PC-9 (cell line): ENCODE measurements around the gene RMI1. TPM values are rescaled to one million over a fixed set of nuclear protein-coding genes. Genes with fewer than 3 reads are reported as not detected.

Experiments
- BruUV-seq: library from RNA; stranded (reverse); fragments of 400-500 nt; replicated peaks from 2 replicates; lab custom pipeline; 2021; lab: Mats Ljungman, UMichigan
- CTCF ChIA-PET: fragments of 300-600 bp; sonication (Branson Sonifier 250); formaldehyde crosslinking; loops from one replicate; lab custom pipeline; 2022; ENCODE audit warnings: antibody characterized with exemption; lab: Charles Lee
- POLR2A ChIA-PET: fragments of 300-600 bp; sonication (Branson Sonifier 250); formaldehyde crosslinking; loops from one replicate; lab custom pipeline; 2022; ENCODE audit warnings: antibody characterized with exemption; ENCODE audit not compliant: unreplicated experiment; lab: Charles Lee
- DNase-seq, 2 experiments: peaks; one replicate each; pipeline versions ENCODE4 v3.0.0 to v3.0.0-alpha.2; 2015 to 2022; ENCODE audit warnings: mixed read lengths in 1 of 2
- H2AFZ ChIP-seq: fragments of 200-600 bp; sonication (generic); 2 replicates; pipeline ENCODE4 v1.8.1; 2017; ENCODE audit warnings: antibody characterized with exemption
- H3F3A ChIP-seq: fragments of 200-600 bp; sonication (generic); 2 replicates; pipeline ENCODE4 v1.8.1; 2017; ENCODE audit warnings: antibody characterized with exemption, mild to moderate bottlenecking, low read depth; ENCODE audit not compliant: insufficient read depth
- H3K27ac ChIP-seq: fragments of 200-600 bp; sonication (generic); 2 replicates; pipeline ENCODE4 v1.6.1; 2016; ENCODE audit warnings: mixed run types
- H3K27me3 ChIP-seq: fragments of 200-600 bp; sonication (generic); 2 replicates; pipeline ENCODE4 v1.6.1; 2016; ENCODE audit warnings: low read depth, mixed run types; ENCODE audit not compliant: insufficient read depth
- H3K36me3 ChIP-seq: fragments of 200-600 bp; sonication (generic); 2 replicates; pipeline ENCODE4 v1.6.1; 2016; ENCODE audit warnings: low read depth, mixed run types
- H3K4me1 ChIP-seq: fragments of 200-600 bp; sonication (generic); replicated peaks from 2 replicates; pipeline ENCODE4 v1.6.1; 2016; ENCODE audit warnings: mixed run types; ENCODE audit not compliant: insufficient read depth
- H3K4me2 ChIP-seq: fragments of 200-600 bp; sonication (generic); 2 replicates; pipeline ENCODE4 v1.6.1; 2017; ENCODE audit warnings: mixed run types
- H3K4me3 ChIP-seq: fragments of 200-600 bp; sonication (generic); 2 replicates; pipeline ENCODE4 v1.6.1; 2016; ENCODE audit warnings: mixed run types
- H3K79me2 ChIP-seq: fragments of 200-600 bp; sonication (generic); 2 replicates; pipeline ENCODE4 v1.6.1; 2017; ENCODE audit warnings: low read depth, mixed run types
- H3K9me2 ChIP-seq: fragments of 200-600 bp; sonication (generic); 2 replicates; pipeline ENCODE4 v1.8.1; 2017; ENCODE audit warnings: mild to moderate bottlenecking; ENCODE audit not compliant: insufficient read depth
- H3K9me3 ChIP-seq: fragments of 200-600 bp; sonication (generic); 2 replicates; pipeline ENCODE4 v1.8.1; 2016; ENCODE audit warnings: low read depth; ENCODE audit not compliant: insufficient read depth
- H4K20me1 ChIP-seq: fragments of 200-600 bp; sonication (generic); 2 replicates; pipeline ENCODE4 v1.8.1; 2017; ENCODE audit not compliant: insufficient read depth
- CTCF ChIP-seq: fragments of 200-600 bp; sonication (generic); conservative IDR thresholded peaks from 2 replicates; pipeline ENCODE4 v1.6.1; 2017; ENCODE audit warnings: mixed run types, antibody characterized with exemption, mild to moderate bottlenecking, moderate library complexity
- EZH2 ChIP-seq: fragments of 200-600 bp; sonication (generic); IDR thresholded peaks from 2 replicates; pipeline ENCODE4 v1.8.0; 2017; ENCODE audit warnings: antibody characterized with exemption, low read depth
- intact Hi-C: fragments of 100-400 bp; cut with micrococcal nuclease; formaldehyde crosslinking; loops from one replicate; pipeline ENCODE4 v1.10.0; 2022; ENCODE audit not compliant: unreplicated experiment
- total RNA-seq: library from RNA; stranded (reverse); gene quantifications from 2 replicates; pipeline ENCODE4 v1.2.3, GENCODE V29; 2021

Gene RMI1
- total RNA-seq, 1 experiment from 2014 or later: 19.2 TPM

- no TSS peak for BruUV-seq
- Histone ChIP-seq H2AFZ (no peak overlapping the region), H3K27me3 (no peaks in the 10 kb centered on the region), H3K79me2 (peaks cover 38% of the 10 kb centered on the region), H3K27ac (no peak overlapping the region), H3K4me1 (no peaks in the 10 kb centered on the region; the same call in 1 of the 2 replicates), H3K9me2 (no peaks in the 10 kb centered on the region), H3K4me3 (no peak overlapping the region), H3K9me3 (no peaks in the 10 kb centered on the region), H3F3A (peaks cover 99% of the 10 kb centered on the region), H3K36me3 (peaks cover 58% of the 10 kb centered on the region), H4K20me1 (peaks cover 74% of the 10 kb centered on the region), H3K4me2 (no peak overlapping the region)
- ChIA-PET CTCF (no interaction called here), POLR2A (no interaction called here)
- no peak for TF ChIP-seq CTCF
- TF ChIP-seq EZH2: no peak
- no peak for DNase-seq
- intact Hi-C loops: no loop called here
These were observed 11.0 kb upstream of the RMI1 start for GRCh38 chr9:83969602-83970001.

- POLR2A ChIA-PET: no interaction called here
- peaks cover 76% of the 10 kb centered on the region for H3K36me3 ChIP-seq
- no peak overlapping the region for H3K4me2 ChIP-seq
- H3K4me3 ChIP-seq: no peak overlapping the region
- peaks cover 57% of the 10 kb centered on the region for H3K79me2 ChIP-seq
- H3K9me3 ChIP-seq: no peaks in the 10 kb centered on the region
- DNase-seq: no peak
- H3K4me1 ChIP-seq: peaks cover 1% of the 10 kb centered on the region; the same call in 1 of the 2 replicates
- H3K27ac ChIP-seq: no peak overlapping the region
- H2AFZ ChIP-seq: no peak overlapping the region
- intact Hi-C loops: no loop called here
- H3F3A ChIP-seq: peaks cover 99% of the 10 kb centered on the region
- no peak for TF ChIP-seq EZH2
- H3K27me3 ChIP-seq: no peaks in the 10 kb centered on the region
- CTCF ChIA-PET: no interaction called here
- no peaks in the 10 kb centered on the region for H3K9me2 ChIP-seq
- H4K20me1 ChIP-seq: peaks cover 93% of the 10 kb centered on the region
- BruUV-seq: no TSS peak
These were observed 9.1 kb upstream of the RMI1 start for GRCh38 chr9:83971485-83971884.

- peaks cover 81% of the 10 kb centered on the region for H3K36me3 ChIP-seq
- peaks cover 9% of the 10 kb centered on the region; the same call in 1 of the 2 replicates for H3K4me1 ChIP-seq
- CTCF ChIA-PET: no interaction called here
- TF ChIP-seq CTCF (no peak), EZH2 (no peak)
- H3K4me2 ChIP-seq: no peak overlapping the region
- no peaks in the 10 kb centered on the region for H3K27me3 ChIP-seq
- BruUV-seq: no TSS peak
- H3K27ac ChIP-seq: no peak overlapping the region
- H2AFZ ChIP-seq: no peak overlapping the region
- no peaks in the 10 kb centered on the region for H3K9me3 ChIP-seq
- no peaks in the 10 kb centered on the region for H3K9me2 ChIP-seq
- H3K4me3 ChIP-seq: no peak overlapping the region
- peaks cover 65% of the 10 kb centered on the region for H3K79me2 ChIP-seq
- DNase-seq: no peak
- intact Hi-C loops: no loop called here
- H4K20me1 ChIP-seq: peaks cover 96% of the 10 kb centered on the region
- POLR2A ChIA-PET: no interaction called here
- H3F3A ChIP-seq: peaks cover 99% of the 10 kb centered on the region
These were observed 8.3 kb upstream of the RMI1 start for GRCh38 chr9:83972286-83972685.

- intact Hi-C loops: no loop called here
- no peak overlapping the region for H2AFZ ChIP-seq
- peaks cover 87% of the 10 kb centered on the region for H3F3A ChIP-seq
- BruUV-seq: no TSS peak
- H3K9me3 ChIP-seq: no peaks in the 10 kb centered on the region
- peaks cover 84% of the 10 kb centered on the region for H3K36me3 ChIP-seq
- peaks cover 92% of the 10 kb centered on the region for H3K79me2 ChIP-seq
- H4K20me1 ChIP-seq: peaks cover 91% of the 10 kb centered on the region
- no peak overlapping the region for H3K27ac ChIP-seq
- H3K9me2 ChIP-seq: no peaks in the 10 kb centered on the region
- ChIA-PET CTCF (no interaction called here), POLR2A (no interaction called here)
- no peak overlapping the region for H3K4me2 ChIP-seq
- no peaks in the 10 kb centered on the region for H3K27me3 ChIP-seq
- no peak overlapping the region for H3K4me3 ChIP-seq
- no peak for DNase-seq
- H3K4me1 ChIP-seq: peaks cover 18% of the 10 kb centered on the region
- no peak for TF ChIP-seq EZH2
- TF ChIP-seq CTCF: no peak
These were observed 5.3 kb upstream of the RMI1 start for GRCh38 chr9:83975300-83975699.
